Measurements from ENCODE around the gene ERC2. TPM values are rescaled to one million over a fixed set of nuclear protein-coding genes. Genes with fewer than 3 reads are reported as not detected.

The ERC2 gene
- total RNA-seq, 1 donor from 2014 or later, result 7.4 TPM

GRCh38 chr3:56126632-56127031 is 341.6 kb downstream of the ERC2 start:
- peaks cover 40% of the 10 kb centered on the region for H3K4me1 Mint-ChIP-seq (ENCODE audit: low read depth, unreplicated experiment)

DNA sequence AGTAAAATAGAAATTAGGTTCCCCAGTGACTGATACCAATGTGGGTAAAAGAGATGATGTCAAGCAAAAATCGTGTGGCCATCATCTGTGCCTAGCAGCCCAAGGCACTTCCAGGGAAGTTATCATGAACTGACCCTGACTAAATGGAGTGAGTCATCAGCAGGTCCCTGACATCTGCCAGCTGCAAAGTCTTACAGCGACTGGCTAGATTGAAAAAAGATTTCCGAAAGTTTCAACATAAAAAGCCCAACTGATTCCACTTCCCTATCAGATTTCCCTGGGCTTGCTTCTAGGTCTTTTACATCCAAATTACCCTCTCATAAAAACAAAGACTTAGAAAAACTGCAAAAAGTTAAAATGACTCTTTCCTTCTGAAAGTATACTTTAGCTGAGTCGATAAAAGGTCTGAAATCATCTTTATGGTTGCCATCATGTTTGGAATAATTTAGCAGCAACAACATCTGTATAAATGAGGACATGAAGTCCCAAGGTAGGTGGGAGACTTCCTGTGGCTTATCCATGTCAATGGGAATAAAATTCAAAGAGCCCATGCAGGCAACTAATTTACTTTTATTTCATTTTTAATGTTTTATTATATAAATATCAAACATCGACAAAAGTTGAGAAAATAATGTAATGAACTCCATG is 342.8 kb downstream of the ERC2 start:
- peak overlapping the region; percentile 20 for H3K4me2 ChIP-seq (ENCODE audit: low read length)
- H3K27ac ChIP-seq (ENCODE audit: low read depth, low read length), result no peak overlapping the region
- Mint-ChIP-seq H3K4me3 (ENCODE audit: unreplicated experiment) (no peak overlapping the region), H3K9me3 (ENCODE audit: unreplicated experiment) (no peaks in the 10 kb centered on the region), H3K4me1 (ENCODE audit: low read depth, unreplicated experiment) (peaks cover 30% of the 10 kb centered on the region), H3K27ac (ENCODE audit: unreplicated experiment) (peak overlapping the region; percentile 84), H3K36me3 (ENCODE audit: low read depth, unreplicated experiment) (no peaks in the 10 kb centered on the region), H3K27me3 (ENCODE audit: low read depth, unreplicated experiment) (no peaks in the 10 kb centered on the region)
- H2AFZ ChIP-seq (ENCODE audit: low read depth, low read length), result no peak overlapping the region
- no peaks in the 10 kb centered on the region for H3K36me3 ChIP-seq (ENCODE audit: insufficient read depth, low read length)
- DNase-seq (ENCODE audit: low read depth) (peak; percentile 66), FAIRE-seq (no peak)
- no peak for TF ChIP-seq EZH2 (IDR thresholded peaks at IDR 0.05; ENCODE audit: insufficient read depth, low read length)
- TF ChIP-seq CTCF (IDR thresholded peaks at IDR 0.05; ENCODE audit: insufficient read depth, low read depth, low read length), result no peak
- H3K27me3 ChIP-seq (ENCODE audit: insufficient read depth, low read length), result peaks cover 3% of the 10 kb centered on the region
- no peaks in the 10 kb centered on the region for H3K79me2 ChIP-seq (ENCODE audit: insufficient read depth, low read length)
- H3K4me3 ChIP-seq (ENCODE audit: insufficient read depth, low read depth, low read length), result no peak overlapping the region
- H4K20me1 ChIP-seq (ENCODE audit: insufficient read depth, low read length), result no peaks in the 10 kb centered on the region
- H3K9ac ChIP-seq (ENCODE audit: low read length), result no peak overlapping the region
- H3K9me3 ChIP-seq (ENCODE audit: insufficient read depth, low read depth, low read length), result no peaks in the 10 kb centered on the region
- H3K4me1 ChIP-seq (ENCODE audit: insufficient read depth, low read length), result peaks cover 3% of the 10 kb centered on the region

More at GRCh38 chr3:56126632-56127031, 341.6 kb downstream of the ERC2 start:
- no peak for DNase-seq (ENCODE audit: low read depth)
- Histone ChIP-seq H3K27ac (ENCODE audit: low read depth, low read length) (no peak overlapping the region), H3K36me3 (ENCODE audit: insufficient read depth, low read length) (no peaks in the 10 kb centered on the region), H3K27me3 (ENCODE audit: insufficient read depth, low read length) (peaks cover 6% of the 10 kb centered on the region), H4K20me1 (ENCODE audit: insufficient read depth, low read length) (no peaks in the 10 kb centered on the region), H3K4me1 (ENCODE audit: insufficient read depth, low read length) (peaks cover 8% of the 10 kb centered on the region), H2AFZ (ENCODE audit: low read depth, low read length) (no peak overlapping the region), H3K4me3 (ENCODE audit: insufficient read depth, low read depth, low read length) (no peak overlapping the region), H3K9me3 (ENCODE audit: insufficient read depth, low read depth, low read length) (no peaks in the 10 kb centered on the region), H3K79me2 (ENCODE audit: insufficient read depth, low read length) (no peaks in the 10 kb centered on the region), H3K4me2 (ENCODE audit: low read length) (no peak overlapping the region), H3K9ac (ENCODE audit: low read length) (no peak overlapping the region)
- Mint-ChIP-seq H3K27ac (ENCODE audit: unreplicated experiment) (no peak overlapping the region), H3K27me3 (ENCODE audit: low read depth, unreplicated experiment) (no peaks in the 10 kb centered on the region), H3K36me3 (ENCODE audit: low read depth, unreplicated experiment) (no peaks in the 10 kb centered on the region), H3K4me3 (ENCODE audit: unreplicated experiment) (no peak overlapping the region), H3K9me3 (ENCODE audit: unreplicated experiment) (no peaks in the 10 kb centered on the region)
- no peak for FAIRE-seq
- TF ChIP-seq EZH2 (IDR thresholded peaks at IDR 0.05; ENCODE audit: insufficient read depth, low read length), result no peak
- TF ChIP-seq CTCF (IDR thresholded peaks at IDR 0.05; ENCODE audit: insufficient read depth, low read depth, low read length), result no peak

GRCh38 chr3:56124546-56124945 is 343.7 kb downstream of the ERC2 start:
- FAIRE-seq (no peak), DNase-seq (ENCODE audit: low read depth) (no peak)
- no peaks in the 10 kb centered on the region for H3K27me3 Mint-ChIP-seq (ENCODE audit: low read depth, unreplicated experiment)
- no peak for TF ChIP-seq CTCF (IDR thresholded peaks at IDR 0.05; ENCODE audit: insufficient read depth, low read depth, low read length)
- no peak for TF ChIP-seq EZH2 (IDR thresholded peaks at IDR 0.05; ENCODE audit: insufficient read depth, low read length)
- H2AFZ ChIP-seq (ENCODE audit: low read depth, low read length), result no peak overlapping the region
- H3K4me3 Mint-ChIP-seq (ENCODE audit: unreplicated experiment), result no peak overlapping the region
- peaks cover 3% of the 10 kb centered on the region for H3K27me3 ChIP-seq (ENCODE audit: insufficient read depth, low read length)
- no peaks in the 10 kb centered on the region for H3K9me3 ChIP-seq (ENCODE audit: insufficient read depth, low read depth, low read length)
- H3K36me3 ChIP-seq (ENCODE audit: insufficient read depth, low read length), result no peaks in the 10 kb centered on the region
- H3K4me3 ChIP-seq (ENCODE audit: insufficient read depth, low read depth, low read length), result no peak overlapping the region
- H3K36me3 Mint-ChIP-seq (ENCODE audit: low read depth, unreplicated experiment), result no peaks in the 10 kb centered on the region
- no peaks in the 10 kb centered on the region for H4K20me1 ChIP-seq (ENCODE audit: insufficient read depth, low read length)
- H3K4me1 Mint-ChIP-seq (ENCODE audit: low read depth, unreplicated experiment), result peaks cover 24% of the 10 kb centered on the region
- no peak overlapping the region for H3K9ac ChIP-seq (ENCODE audit: low read length)
- peaks cover 3% of the 10 kb centered on the region for H3K4me1 ChIP-seq (ENCODE audit: insufficient read depth, low read length)
- no peak overlapping the region for H3K4me2 ChIP-seq (ENCODE audit: low read length)
- no peaks in the 10 kb centered on the region for H3K9me3 Mint-ChIP-seq (ENCODE audit: unreplicated experiment)
- no peaks in the 10 kb centered on the region for H3K79me2 ChIP-seq (ENCODE audit: insufficient read depth, low read length)
- no peak overlapping the region for H3K27ac ChIP-seq (ENCODE audit: low read depth, low read length)
- no peak overlapping the region for H3K27ac Mint-ChIP-seq (ENCODE audit: unreplicated experiment)

Data from astrocyte (in vitro differentiated cells and primary cell).